ENCODE measurements around the gene NHLRC4. TPM values are rescaled to one million over a fixed set of nuclear protein-coding genes. Genes with fewer than 3 reads are reported as not detected.

Gene NHLRC4
- total and polyA plus RNA-seq, 8 donors: 0.99 to 3.4 (median 2.9) TPM

DNA sequence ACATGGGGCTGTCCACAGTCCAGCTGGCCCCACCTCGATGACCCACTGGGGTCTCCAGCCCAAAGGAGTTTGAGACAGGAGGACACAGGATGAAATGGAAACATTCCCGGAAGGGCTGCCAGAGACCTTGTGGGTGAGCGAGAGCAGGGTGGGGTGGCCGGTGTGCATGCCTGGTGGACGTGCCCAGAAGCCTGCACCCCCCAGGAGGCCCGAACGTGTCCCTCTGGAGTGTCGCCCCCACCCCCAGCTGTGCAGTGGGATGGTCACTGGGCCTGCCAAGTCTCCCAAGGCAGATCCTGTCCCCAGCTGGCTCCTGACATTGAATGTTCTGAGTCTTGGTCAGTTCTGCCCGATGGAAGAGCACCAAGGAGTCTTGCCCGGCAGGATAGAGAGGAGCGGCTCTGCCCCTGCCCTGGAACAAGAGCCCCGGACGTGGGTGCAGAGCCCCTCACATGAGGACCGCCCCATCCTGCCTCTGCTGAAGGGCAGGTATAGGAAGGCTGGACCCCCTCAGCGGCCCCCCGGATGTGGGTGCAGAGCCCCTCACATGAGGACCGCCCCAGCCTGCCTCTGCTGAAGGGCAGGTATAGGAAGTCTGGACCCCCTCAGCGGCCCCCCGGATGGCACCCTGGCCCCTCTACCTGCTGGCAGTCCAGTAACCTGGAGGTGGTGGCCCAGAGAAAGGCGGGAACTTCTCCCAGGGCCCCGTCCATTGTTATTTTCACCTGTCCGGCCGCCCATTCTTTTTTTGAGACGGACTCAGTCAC lies 42.3 kb upstream of the NHLRC4 start:
- peaks cover 0 to 22% of the 10 kb centered on the region in 2 donors for H3K36me3 ChIP-seq
- DNase-seq: no peak
- H3K4me3 ChIP-seq: no peak overlapping the region
- H3K27me3 ChIP-seq: no peaks in the 10 kb centered on the region
- intact Hi-C loops (cut with DNase I): no loop called here
- ATAC-seq: no peak
- no peak overlapping the region for H3K27ac ChIP-seq
- no peaks in the 10 kb centered on the region for H3K9me3 ChIP-seq
- peaks cover 18 to 32% of the 10 kb centered on the region in 2 donors for H3K4me1 ChIP-seq
- TF ChIP-seq, protein P1, sequence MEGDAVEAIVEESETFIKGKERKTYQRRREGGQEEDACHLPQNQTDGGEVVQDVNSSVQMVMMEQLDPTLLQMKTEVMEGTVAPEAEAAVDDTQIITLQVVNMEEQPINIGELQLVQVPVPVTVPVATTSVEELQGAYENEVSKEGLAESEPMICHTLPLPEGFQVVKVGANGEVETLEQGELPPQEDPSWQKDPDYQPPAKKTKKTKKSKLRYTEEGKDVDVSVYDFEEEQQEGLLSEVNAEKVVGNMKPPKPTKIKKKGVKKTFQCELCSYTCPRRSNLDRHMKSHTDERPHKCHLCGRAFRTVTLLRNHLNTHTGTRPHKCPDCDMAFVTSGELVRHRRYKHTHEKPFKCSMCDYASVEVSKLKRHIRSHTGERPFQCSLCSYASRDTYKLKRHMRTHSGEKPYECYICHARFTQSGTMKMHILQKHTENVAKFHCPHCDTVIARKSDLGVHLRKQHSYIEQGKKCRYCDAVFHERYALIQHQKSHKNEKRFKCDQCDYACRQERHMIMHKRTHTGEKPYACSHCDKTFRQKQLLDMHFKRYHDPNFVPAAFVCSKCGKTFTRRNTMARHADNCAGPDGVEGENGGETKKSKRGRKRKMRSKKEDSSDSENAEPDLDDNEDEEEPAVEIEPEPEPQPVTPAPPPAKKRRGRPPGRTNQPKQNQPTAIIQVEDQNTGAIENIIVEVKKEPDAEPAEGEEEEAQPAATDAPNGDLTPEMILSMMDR (IDR thresholded peaks at IDR 0.05): no peak

DNA sequence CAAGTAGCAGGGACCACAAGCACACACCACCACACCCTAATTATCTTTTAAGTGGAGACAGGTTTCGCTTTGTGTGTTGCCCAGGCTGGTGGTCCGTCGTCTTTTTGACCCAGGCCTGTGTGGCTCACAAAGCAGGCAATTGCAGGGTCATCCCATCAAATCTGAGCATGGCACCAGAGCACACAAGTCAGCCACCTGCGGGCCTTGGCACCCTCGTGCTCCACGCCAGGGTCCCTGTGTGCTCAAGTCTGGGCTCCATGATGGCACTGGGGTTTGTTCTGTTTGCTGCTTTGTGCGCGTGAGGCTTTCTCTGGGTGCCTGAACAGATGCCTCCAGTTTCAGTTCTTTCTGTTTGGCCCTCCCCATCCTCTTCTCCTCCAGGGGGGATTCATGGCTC lies 41.7 kb upstream of the NHLRC4 start:
- peaks cover 0 to 20% of the 10 kb centered on the region in 2 donors for H3K36me3 ChIP-seq
- H3K9me3 ChIP-seq: no peaks in the 10 kb centered on the region
- no peak for ATAC-seq
- no peak overlapping the region for H3K4me3 ChIP-seq
- TF ChIP-seq, protein P1 (IDR thresholded peaks at IDR 0.05): no peak
- H3K27me3 ChIP-seq: no peaks in the 10 kb centered on the region
- no peak for DNase-seq
- intact Hi-C loops (cut with DNase I): no loop called here
- no peak overlapping the region for H3K27ac ChIP-seq
- H3K4me1 ChIP-seq: peaks cover 21 to 39% of the 10 kb centered on the region in 2 donors

GRCh38 chr16:525520-526180 lies 41.2 kb upstream of the NHLRC4 start:
- intact Hi-C loops (cut with DNase I): no loop called here
- ATAC-seq (no peak), DNase-seq (no peak)
- H3K36me3 ChIP-seq: peaks cover 0 to 18% of the 10 kb centered on the region in 2 donors
- H3K27ac ChIP-seq: peak overlapping the region in 1 of 2 donors; percentile 4
- peaks cover 21 to 44% of the 10 kb centered on the region in 2 donors for H3K4me1 ChIP-seq
- H3K4me3 ChIP-seq: peak overlapping the region in 1 of 2 donors; percentile 88
- no peaks in the 10 kb centered on the region for H3K9me3 ChIP-seq
- TF ChIP-seq, protein P1 (IDR thresholded peaks at IDR 0.05): no peak
- no peaks in the 10 kb centered on the region for H3K27me3 ChIP-seq

- TF ChIP-seq, protein P1 (IDR thresholded peaks at IDR 0.05): no peak
- intact Hi-C loops (cut with DNase I): no loop called here
- no peaks in the 10 kb centered on the region for H3K27me3 ChIP-seq
- peaks cover 21 to 47% of the 10 kb centered on the region in 2 donors for H3K4me1 ChIP-seq
- peak; percentile 20 for ATAC-seq
- peaks cover 0 to 10% of the 10 kb centered on the region in 2 donors for H3K36me3 ChIP-seq
- H3K4me3 ChIP-seq: peak overlapping the region; percentile 79 to 88
- peak in 2 of 4 donors; percentile 52 to 60 for DNase-seq
- H3K9me3 ChIP-seq: no peaks in the 10 kb centered on the region
- peak overlapping the region; percentile 97 to 98 for H3K27ac ChIP-seq
Measured at GRCh38 chr16:526181-527014, 40.4 kb upstream of the NHLRC4 start.

All from left lung (tissue), 10 donors.